GM04503 (cell line): ENCODE measurements around the gene HPCAL1.
A peak's percentile ranks its signal among the peaks of the same experiment; 100 is the strongest.

ENCODE experiments used
- DNase-seq: peaks from one replicate; pipeline ENCODE4 v3.0.0-alpha.2; 2012; ENCODE audit warnings: low read depth

The HPCAL1 gene

DNA sequence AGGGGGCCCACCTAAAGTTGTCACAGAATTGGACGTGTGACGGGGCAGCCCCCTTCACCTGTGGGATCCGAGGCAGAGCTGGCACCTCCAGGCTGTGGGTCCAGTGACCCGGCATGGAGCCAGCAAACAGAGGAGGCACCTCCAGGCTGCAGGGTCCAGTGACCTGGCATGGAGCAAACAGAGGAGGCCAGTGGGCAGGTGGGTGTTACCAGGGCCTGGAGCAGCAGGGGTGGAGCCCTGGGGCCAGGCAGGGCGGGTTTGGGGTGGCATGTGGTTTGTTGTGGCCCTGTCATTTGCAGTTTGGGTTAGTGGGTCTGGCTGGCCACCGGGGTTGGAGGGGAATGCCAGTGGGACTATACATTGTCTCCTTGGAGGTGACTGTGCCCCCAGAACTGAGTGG is 68.2 kb downstream of the HPCAL1 start:
- DNase-seq = no peak

DNA sequence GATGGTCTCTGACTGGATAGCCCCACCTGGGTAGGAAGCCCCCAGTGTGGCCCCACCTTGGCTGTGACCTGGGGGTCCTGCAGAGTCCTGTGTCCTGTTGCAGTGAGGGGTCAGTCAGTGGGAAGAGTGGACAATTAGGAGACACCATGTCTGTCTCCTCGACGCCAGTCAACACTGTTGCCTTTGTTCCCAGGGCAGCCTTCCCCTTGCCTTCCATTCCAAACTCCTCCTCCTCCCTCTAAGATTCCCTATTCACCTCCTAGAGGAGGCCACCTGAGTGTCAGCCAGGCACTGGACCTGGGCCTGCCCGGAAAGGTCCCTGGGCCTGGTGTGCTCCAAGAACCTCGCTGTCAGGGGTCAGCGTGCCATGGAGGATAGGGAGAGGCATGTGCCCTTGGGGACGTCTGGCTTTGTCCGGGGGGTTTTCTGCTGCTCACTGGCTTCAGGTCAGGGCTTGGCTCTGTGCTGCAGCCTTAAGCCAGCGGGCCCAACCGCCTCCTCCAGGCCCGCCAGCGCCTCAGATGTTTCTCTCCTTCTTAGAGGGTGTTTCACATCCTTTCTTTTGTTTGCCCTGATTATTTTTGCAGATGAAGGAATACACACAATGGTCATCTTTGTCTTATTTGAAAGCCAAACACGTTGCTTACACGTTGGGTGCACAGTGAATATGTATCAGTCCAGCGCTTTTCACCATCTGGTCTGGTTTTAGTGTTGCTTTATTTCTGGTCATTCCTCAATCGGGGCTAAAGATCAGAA is 68.9 kb downstream of the HPCAL1 start:
- DNase-seq = no peak

DNA sequence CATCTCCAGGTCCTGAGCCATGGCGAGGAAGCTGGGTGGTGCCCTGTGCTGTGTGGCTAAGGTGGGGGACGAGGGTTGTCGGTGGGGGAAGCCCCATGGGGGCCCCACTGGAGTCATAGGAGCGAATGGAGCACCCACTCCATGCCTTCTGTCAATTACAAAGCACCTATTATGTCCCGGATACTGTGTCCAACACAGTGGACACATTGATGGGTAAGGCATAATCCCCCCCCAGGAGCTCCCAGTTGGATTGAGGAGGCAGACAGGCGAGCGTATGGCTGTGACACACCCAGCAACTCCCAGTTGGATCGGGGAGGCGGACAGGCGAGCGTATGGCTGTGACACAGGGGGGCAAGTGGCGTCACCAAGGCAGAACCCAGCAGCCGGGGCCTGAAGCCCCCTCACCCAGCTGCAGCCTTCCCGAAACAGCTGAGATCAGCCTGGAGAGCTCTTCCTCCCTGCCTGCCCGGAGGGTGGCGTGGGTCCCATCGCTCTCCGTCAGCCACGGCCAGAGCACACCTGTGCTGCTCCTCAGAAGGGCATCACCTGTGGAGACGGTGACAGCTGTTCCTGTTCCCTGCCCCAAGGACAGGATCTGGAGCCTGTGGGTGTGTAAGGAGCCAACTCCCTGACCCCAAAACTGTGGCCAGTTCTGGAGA is 69.6 kb downstream of the HPCAL1 start:
- DNase-seq = no peak

DNA sequence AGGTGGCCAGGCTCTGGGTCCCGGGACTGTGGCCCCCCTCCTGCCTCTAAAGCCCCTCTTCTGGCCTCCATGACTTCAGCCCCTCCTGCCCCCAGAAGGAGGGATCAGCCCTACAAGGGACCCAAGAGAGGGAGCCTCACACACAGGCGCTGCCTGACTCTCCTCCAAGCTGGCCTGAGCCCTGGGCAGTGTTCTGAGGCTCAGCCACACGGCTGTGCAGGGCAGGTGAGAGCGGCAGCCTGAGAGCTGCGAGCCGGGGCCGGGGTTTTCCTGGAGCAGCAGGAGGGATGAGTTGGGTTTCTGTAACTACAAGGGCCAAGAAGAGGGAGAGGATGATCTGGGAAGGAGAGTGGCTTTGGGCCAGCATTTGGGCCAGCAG is 70.1 kb downstream of the HPCAL1 start:
- no peak for DNase-seq

DNA sequence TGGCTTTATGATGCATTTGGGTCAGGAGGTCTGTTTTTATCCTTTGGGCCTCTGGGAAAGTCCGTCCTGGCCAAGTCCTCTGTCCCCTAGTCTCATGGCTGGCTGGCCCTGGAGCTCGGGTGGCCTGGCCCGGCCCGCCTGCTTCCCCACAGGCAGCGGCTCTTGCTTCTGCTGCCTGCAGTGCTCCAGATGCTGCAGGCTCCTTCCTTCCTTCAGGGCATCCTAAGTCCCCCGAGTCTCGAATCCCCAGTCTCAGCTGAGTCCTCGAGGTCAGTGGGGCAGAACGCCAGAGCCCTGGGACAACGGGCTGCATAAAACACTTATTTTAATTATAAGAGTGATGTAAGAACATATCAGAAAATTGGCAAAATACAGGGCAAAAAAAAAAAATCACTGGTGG is 71.2 kb downstream of the HPCAL1 start:
- DNase-seq = no peak

DNA sequence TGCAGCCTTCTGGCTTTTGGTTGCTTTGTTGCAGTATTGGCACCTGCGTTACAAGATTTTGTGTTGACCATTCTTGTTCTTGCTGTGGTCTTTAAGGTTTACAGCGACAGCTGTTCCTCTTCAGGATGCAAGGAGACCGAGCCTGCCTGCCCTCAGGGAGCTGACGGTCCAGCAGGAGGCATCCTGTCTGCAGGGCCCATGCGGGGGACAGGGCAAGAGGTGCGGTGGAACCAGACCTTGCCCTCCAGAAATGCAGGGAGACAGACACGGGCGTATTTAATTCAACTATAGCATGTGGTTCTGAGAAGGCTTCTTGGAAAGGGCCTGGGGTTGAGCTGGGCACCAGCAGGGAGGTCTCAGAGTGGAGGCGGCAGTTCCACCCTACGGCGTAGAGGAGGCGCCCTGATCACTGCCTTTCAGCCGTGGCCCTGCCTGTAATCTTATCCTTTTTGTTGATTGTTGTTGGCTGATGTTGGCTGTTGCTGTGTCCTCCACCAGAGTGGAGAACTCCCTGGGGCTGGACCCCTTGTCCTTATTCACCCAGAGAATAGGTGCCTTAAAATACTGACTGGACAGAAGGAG is 71.7 kb downstream of the HPCAL1 start:
- DNase-seq = no peak

DNA sequence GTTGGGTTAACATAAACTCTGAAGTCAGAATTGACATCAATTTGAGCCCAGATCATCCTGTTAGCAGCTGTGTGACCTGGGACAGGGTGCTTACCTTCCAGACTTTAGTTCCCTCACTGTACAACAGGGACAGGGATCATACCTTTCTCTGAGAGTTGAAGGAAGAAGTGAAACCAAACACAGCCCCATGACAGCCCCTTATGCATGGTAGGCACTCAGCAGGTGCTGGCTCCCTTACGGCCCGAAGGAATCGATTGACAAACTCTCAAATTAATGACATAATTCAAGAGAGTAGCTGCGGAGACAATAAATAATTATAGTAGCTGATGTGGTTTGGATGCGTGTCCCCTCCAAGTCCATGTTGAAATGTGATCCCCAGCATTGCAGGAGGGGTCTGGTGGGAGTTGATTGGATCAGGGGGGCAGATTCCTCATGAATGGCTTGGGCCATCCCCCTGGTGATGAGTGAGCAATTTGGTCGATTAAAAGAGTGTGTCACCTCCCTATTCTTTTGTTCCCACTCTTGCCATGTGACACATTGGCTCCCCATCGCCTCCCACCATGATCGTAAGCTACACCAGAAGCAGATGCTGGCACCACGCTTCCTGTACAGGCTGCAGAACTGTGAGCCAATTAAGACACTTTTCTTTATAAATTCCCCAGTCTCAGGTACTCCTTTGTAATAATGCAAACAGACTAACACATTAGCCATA is 73.0 kb downstream of the HPCAL1 start:
- no peak for DNase-seq

DNA sequence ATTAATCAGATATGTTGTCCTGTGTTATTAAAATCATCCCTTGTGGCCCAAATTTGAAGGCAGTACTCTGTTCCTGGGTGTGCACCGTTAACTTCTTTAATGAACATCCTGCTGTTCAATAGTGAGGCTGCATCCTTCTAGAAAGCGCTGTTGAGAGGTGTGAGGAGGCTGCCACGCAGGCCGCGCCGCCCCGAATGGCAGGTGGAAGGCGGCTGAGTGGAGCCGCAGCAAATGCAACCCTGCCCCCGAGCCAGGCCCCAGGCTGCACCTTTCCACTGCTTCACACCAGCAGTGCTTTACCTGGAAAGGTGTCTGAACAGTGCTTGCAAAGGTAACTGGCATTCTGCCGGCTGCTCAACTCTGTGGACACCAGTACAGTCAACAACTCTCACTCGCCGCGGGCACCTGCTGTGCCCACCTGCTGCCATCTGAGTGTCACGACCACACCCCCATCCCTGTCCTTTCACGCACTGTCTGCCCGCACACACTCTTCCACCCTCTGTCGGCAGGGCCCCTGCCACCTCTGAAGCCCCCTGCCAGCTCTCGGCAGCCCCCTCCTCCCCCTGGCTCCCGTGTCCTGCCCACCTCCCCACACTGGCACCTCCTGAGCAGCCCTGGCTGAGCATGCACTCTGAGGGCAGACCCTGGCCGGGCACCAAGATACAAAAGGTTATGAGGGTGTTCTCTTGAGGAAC is 74.5 kb downstream of the HPCAL1 start:
- no peak for DNase-seq

DNA sequence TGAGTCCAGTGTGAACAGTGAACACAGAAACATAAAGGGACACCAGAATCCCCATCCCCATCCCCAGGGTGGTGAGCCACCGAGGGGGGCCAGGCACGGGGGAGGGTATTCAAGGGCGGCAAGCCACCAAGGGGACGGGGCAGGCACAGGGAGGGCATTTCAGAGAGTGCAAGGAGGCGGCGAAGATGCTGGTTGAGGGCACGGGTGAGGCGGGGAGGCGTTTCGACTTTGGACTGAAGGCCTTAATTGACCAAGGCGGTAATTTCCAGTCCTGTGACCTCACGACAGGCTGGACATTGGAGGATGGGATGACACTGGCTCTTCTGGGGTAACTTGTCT is 75.0 kb downstream of the HPCAL1 start:
- no peak for DNase-seq

DNA sequence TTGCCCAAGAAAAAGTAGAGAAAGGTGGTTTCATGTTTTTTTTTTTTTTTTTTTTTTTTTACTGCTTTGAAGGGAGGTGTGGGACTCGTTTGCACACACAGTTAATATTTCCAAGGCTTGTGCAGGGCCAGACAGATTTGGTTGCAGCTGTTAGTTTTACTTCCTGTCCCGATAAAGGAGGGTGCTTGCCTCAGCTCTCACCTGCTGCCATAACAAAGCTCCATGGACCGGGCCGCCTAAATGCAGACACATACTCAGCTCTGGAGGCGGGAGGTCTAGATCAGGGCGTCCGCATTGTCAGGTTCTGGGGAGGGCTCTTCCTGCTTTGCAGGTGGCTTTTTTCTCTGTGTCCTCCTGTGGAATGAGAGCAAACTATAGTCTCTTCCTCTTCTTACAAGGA is 75.5 kb downstream of the HPCAL1 start:
- DNase-seq = no peak

DNA sequence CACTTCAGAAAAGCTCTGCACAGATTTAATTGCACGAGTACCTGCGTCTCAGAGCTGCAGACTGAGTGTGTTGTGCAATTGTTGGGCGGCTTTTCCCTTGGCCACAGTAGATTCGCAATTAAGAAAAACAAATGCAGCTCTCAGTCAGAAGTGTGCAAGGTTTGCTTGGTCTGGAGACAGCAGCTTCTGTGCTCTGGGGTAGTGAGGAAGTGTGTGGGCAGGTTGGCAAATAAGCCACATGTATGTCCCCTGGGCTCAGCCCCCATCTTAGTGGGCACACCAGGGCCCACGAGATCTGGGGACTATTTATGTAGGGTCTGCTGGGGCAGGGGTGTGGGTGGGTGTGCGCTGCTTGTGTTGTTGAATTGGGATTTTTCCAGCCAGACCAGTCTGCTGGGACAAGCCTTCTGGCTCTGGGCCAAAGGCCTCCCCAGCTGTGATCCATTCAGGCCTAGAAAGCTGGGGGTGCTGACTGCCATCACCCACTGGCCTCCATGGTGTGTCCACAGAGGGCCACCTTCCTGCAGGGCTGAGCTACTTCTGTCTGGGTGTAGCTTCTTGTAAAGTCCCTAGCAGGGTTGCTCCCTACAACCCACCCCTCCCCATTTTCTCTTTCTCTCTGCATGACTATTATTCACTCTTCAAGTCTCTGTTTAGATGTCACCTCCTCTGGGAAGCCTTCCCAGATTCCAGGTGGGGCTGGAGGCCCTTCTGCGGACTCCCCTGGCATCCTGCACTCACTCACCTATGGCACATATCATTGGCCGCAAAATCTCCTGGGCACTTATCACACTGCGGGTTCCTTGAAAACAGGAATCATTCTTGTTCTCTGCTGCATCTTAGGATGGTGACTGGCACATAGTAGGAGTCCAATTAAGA is 77.6 kb downstream of the HPCAL1 start:
- no peak for DNase-seq

DNA sequence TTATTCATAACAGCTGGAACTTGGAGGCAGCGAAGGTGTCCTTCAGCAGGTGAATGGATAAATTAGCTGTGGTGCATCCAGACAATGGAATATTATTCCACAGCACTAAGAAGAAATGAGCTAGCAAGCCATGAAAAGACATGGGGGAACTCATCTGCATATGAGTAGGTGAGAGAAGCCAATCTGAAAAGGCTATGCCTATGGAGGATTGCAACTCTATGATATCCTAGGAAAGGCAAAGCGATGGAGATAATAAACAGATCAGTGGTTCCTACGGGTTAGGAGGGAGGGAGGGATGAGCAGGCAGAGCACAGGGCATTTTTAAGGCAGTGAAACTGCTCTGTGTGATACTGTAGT is 79.3 kb downstream of the HPCAL1 start:
- DNase-seq = no peak

DNA sequence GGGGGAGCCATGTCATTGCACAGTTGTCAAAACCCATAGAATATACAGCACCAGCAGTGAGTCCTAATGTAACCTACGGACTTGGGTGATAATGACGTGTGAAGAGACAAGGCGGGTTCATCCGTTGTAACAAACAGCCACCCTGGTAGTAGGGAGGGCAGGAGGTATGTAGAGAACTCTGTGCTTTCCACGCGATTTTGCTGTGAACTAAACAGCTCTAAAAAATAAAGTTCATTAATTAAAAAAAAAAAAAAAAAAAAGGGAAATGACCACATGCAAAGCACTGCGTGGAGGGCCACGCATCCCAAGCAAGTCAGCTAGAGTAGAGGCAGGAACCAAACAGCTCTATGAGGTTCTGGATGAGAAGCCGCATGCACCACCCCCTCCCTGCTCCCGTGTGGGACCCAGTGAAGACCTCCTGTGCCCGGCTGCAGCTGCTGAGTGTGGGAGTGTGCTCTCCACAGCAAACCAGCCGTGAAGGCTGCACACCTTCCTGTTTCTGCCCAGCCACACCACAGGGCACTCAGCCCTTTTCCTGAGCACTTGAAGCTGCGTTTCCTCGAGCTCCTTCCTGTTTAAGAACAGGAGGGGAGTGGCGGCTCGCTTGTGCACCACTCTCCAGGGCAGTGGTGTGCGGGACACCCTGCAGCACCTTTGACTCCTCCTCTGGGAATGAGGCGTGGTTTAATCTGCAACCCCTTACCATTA is 79.8 kb downstream of the HPCAL1 start:
- DNase-seq = no peak

DNA sequence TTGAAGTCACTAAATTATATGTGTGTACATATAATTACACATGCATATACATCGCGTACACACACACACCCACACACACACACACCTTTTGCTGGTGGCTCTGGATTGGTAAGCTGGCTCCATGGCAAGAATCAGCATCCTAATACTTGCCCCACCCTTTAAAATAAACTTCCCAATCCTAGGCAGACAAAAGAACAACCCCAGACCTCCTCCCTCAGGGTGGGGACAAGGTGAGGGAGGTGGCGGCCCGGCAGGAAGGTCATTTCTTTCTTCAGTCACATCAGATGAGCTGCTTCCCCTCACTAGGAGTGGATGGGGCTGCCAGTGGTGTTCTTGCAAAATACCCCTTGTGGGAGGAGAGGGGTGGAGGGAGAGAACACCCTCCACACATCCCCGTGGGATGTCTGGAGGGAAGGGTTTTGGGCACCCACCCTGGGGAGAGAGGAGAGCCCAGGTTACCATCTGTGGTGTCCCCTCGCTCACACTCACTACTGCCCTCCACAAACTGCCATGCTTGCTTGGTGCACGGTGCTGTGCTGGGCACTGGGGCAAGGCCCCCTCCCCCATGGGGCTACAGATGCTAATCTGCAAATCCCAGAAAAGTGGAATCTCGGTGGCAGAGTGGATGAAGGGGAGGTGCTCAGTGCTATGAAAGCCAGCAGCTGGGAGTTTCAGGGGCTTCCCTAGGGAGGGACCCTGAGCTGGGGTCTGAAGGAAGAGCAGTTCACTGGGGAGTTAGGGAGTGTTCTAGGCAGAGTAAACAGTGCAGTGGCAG is 81.4 kb downstream of the HPCAL1 start:
- no peak for DNase-seq

DNA sequence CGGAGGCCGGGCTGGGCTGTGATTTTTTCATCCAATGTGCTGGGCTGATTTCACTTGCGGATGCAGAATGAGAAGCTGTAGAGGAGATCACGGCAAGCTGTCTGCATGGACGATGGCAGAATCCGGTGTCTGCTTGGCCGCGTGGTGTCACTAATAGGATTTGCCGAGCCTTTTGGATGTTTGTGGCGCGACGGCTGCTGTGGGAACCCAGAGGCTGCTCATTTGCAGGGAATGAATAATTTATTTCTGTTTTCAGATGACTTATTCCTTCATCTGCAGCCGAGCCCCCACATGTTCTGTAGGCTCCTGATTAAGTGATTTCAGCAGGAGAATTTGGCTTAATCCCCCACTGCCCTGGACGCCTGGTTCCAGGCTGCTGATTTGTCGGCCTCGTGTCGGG is 82.8 kb downstream of the HPCAL1 start:
- no peak for DNase-seq

DNA sequence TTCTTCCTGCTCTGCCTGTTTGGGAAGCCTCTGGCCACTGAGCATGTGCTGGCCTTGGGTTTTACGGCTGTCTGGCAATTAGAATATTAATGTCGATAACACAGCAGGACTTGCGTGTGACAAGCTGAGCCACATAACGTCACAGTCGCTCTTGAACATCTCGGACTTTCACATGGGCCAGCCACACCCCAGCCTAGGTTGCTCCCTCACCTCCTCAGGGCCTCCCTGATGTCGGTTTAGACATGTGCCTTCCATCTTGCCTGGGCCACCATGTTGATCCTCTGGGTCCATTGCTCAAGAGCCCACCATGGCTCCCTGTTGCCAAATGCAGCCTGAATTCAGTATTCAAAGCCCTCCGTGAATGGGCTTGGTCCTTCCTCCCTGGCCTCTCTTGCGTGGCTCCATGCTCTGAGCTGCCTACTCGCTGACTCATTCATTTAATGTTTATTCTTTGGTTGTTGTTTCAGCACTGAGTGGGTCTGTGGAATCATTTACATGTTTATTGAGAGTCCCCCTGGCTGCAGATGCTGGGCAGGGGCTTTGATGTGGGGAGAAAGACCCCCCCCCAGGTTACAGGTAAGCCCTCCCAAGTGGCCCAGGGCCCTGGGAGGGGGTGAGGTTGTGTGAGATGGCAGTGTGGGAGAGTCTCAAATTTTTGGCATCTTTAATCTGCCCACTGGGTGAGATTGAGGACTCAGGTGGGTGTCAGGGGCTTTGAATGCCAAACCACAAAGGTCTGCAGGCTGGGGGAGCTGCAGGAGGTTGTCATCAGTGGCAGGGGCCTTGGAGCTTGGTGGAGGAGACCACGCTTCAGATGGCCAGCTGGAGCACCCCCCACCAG is 83.4 kb downstream of the HPCAL1 start:
- DNase-seq = no peak

DNA sequence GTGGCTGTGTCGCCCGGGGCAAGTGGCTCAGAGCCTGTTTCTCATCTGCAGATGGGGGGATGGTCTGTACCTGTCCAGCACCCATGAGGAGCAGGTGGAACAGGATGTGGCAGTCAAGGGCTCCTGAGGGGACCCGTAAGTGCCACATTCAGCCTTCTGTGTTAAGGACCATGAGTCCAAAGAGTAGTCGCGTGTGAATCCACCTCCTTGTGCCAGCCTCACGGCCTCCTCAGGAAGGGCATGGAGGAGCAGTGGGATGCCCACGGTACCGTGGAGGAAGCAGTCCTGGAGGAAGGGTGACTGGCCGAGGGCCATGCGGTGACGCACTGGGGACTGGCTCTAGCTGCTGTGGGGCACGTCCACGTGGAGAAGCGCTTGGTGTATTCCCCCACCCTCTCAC is 84.3 kb downstream of the HPCAL1 start:
- DNase-seq = no peak

DNA sequence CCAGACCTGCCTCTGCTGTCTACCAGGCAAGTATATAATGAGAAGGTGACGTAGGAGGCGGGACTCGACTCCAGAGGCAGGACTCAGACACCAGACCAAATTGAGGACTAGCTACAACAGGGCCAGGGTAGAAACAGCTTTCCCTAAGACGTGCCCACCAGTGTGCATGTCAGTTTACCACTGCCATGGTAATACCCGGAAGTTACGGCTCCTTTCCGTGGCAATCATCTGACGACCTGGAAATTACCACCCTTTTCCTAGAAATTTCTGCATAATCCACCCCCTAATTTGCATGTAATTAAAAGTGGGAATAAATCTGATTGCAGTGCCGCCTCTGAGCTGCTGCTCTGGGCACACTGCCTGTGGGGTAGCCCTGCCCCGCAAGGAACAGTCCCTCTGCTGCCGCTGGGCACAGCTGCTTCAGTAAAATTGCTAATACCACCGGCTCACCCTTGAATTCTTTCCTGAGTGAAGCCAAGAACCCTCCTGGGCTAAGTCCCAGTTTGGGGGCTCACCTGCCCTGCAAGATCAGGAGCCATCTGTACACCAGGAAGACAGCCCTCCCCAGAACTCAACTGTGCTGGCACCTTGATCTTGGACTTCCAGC is 86.4 kb downstream of the HPCAL1 start:
- no peak for DNase-seq

DNA sequence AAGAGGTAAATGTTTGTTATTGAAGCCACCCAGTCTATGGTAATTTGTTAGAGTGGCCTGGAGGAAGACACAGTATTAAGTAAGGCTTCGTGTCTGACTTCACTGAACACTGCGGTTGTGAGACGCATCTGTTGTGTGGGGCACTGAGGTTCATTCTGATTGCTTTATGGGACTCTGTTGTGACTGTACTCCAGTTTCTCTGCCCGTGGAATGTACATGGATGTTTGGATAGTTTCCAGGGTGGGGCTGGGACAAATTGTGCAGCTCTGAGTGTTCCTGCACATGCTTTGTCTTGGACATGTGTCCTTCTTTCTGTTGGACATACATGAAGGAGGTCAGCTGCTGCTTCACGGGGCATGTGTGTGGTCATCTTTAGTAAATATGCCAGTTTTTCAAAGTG is 86.9 kb downstream of the HPCAL1 start:
- peak; percentile 42 for DNase-seq
